A549 (cell line): ENCODE measurements around the gene SMARCD1.

Experiments used
- CBX8 ChIP-seq: fragments of 200-600 bp; sonication (generic); IDR thresholded peaks from 2 replicates; pipeline ENCODE4 v1.6.1; 2016
- CEBPB ChIP-seq, 2 experiments: fragments of >200 bp in 1 of 2; sonication (Bioruptor Twin) in 1 of 2; formaldehyde crosslinking in 1 of 2; IDR thresholded peaks; 2 replicates each; pipeline ENCODE4 v1.6.1; 2012 to 2016
- CHD2 ChIP-seq: fragments of 150-350 bp; IDR thresholded peaks from 2 replicates; pipeline ENCODE4 v1.6.1; 2014; ENCODE audit warnings: low read length; ENCODE audit not compliant: partially characterized antibody
- CTCF ChIP-seq: fragments of >200 bp; sonication (Bioruptor Twin); formaldehyde crosslinking; IDR thresholded peaks from 3 replicates; pipeline ENCODE4 v1.5.1; 2016
- E2F6 ChIP-seq: IDR thresholded peaks from 2 replicates; pipeline ENCODE4 v1.6.1; 2012; ENCODE audit warnings: low read depth, borderline replicate concordance
- EP300 ChIP-seq, 2 experiments: fragments of >200 bp; sonication (Bioruptor Twin); formaldehyde crosslinking; IDR thresholded peaks; 2 replicates in 1 of 2; 3 replicates in 1 of 2; pipeline ENCODE4 v1.6.1; 2016 to 2017
- JUN ChIP-seq, 2 experiments: fragments of >200 bp; sonication (Bioruptor Twin); formaldehyde crosslinking; IDR thresholded peaks; 2 replicates in 1 of 2; 3 replicates in 1 of 2; pipeline ENCODE4 v1.6.1; 2016 to 2017
- KDM1A ChIP-seq: fragments of 200-600 bp; sonication (generic); IDR thresholded peaks from 2 replicates; pipeline ENCODE4 v1.6.1; 2016; ENCODE audit warnings: low read depth, mild to moderate bottlenecking
- PBX3 ChIP-seq: IDR thresholded peaks from 2 replicates; pipeline ENCODE4 v1.6.1; 2012
- POLR2A ChIP-seq: IDR thresholded peaks from 2 replicates; pipeline ENCODE4 v1.6.1; 2012; ENCODE audit warnings: mild to moderate bottlenecking, low read length
- REST ChIP-seq: fragments of 200-600 bp; sonication (generic); IDR thresholded peaks from 2 replicates; pipeline ENCODE4 v1.6.1; 2016; ENCODE audit warnings: antibody characterized with exemption, mild to moderate bottlenecking, moderate library complexity
- RFX5 ChIP-seq: fragments of 450-650 bp; IDR thresholded peaks from 2 replicates; pipeline ENCODE4 v1.7.1; 2014; ENCODE audit warnings: antibody characterized with exemption, mild to moderate bottlenecking, moderate library complexity
- RNF2 ChIP-seq: fragments of 200-600 bp; sonication (generic); IDR thresholded peaks from 2 replicates; pipeline ENCODE4 v1.6.1; 2016; ENCODE audit warnings: low read depth, mild to moderate bottlenecking, antibody characterized with exemption, moderate library complexity, borderline replicate concordance
- ZFP36 ChIP-seq: fragments of 450-650 bp; IDR thresholded peaks from 2 replicates; pipeline ENCODE4 v1.6.1; 2014; ENCODE audit warnings: borderline replicate concordance; ENCODE audit not compliant: partially characterized antibody

GRCh38 chr12:50086148-50086547, 1.0 kb downstream of the SMARCD1 start:
- no peak for TF ChIP-seq JUN (IDR thresholded peaks at IDR 0.05)
- no peak for TF ChIP-seq ZFP36
- no peak for TF ChIP-seq POLR2A
- no peak for TF ChIP-seq RFX5
- no peak for TF ChIP-seq CTCF
- TF ChIP-seq E2F6: no peak
- TF ChIP-seq CBX8: no peak
- no peak for TF ChIP-seq CHD2
- no peak for TF ChIP-seq KDM1A
- TF ChIP-seq EP300 (IDR thresholded peaks at IDR 0.05): no peak
- TF ChIP-seq RNF2: no peak
- no peak for TF ChIP-seq PBX3
- no peak for TF ChIP-seq CEBPB (IDR thresholded peaks at IDR 0.05)
- no peak for TF ChIP-seq REST
